Caco-2 (cell line): ENCODE data around the gene GPR157. TPM values are rescaled to one million over a fixed set of nuclear protein-coding genes. Genes with fewer than 3 reads are reported as not detected.

Source experiments
- BruUV-seq: library from RNA; stranded (reverse); fragments of 400-500 nt; replicated peaks from 2 replicates; lab custom pipeline; 2021; lab: Mats Ljungman, UMichigan
- CTCF ChIA-PET: fragments of 300-600 bp; sonication (Branson Sonifier 250); formaldehyde crosslinking; loops from one replicate; lab custom pipeline; 2022; ENCODE audit warnings: antibody characterized with exemption; lab: Charles Lee
- POLR2A ChIA-PET: fragments of 300-600 bp; sonication (Branson Sonifier 250); formaldehyde crosslinking; loops from one replicate; lab custom pipeline; 2022; ENCODE audit warnings: antibody characterized with exemption; lab: Charles Lee
- DNase-seq, 2 experiments: peaks; one replicate each; pipeline versions ENCODE4 v3.0.0 to v3.0.0-alpha.2; 2020 to 2022
- H3K27me3 ChIP-seq: replicated peaks from 2 replicates; pipeline ENCODE4 v1.6.0; 2011; ENCODE audit warnings: low read length; ENCODE audit not compliant: control insufficient read depth, insufficient read depth
- H3K36me3 ChIP-seq: 2 replicates; pipeline ENCODE4 v1.5.1; 2011; ENCODE audit warnings: low read length; ENCODE audit not compliant: control insufficient read depth, insufficient read depth
- H3K4me1 ChIP-seq: fragments of 250-450 bp; sonication (Bioruptor Pico); 2 replicates; pipeline ENCODE4 v1.5.1; 2020; ENCODE audit warnings: mild to moderate bottlenecking
- H3K4me3 ChIP-seq: 2 replicates; pipeline ENCODE4 v1.5.1; 2011; ENCODE audit warnings: low read depth, mild to moderate bottlenecking, control low read depth, low read length
- H3K9me3 ChIP-seq: fragments of 250-450 bp; sonication (Bioruptor Pico); 2 replicates; pipeline ENCODE4 v1.5.1; 2020; ENCODE audit warnings: mild to moderate bottlenecking, moderate library complexity
- H3K27ac Mint-ChIP-seq: one replicate; pipeline ENCODE4 v1.8.0; 2022; ENCODE audit warnings: mixed read lengths; ENCODE audit not compliant: unreplicated experiment
- H3K27me3 Mint-ChIP-seq: one replicate; pipeline ENCODE4 v1.8.0; 2022; ENCODE audit warnings: mixed read lengths; ENCODE audit not compliant: insufficient read depth, unreplicated experiment
- H3K36me3 Mint-ChIP-seq: one replicate; pipeline ENCODE4 v1.8.0; 2022; ENCODE audit warnings: mild to moderate bottlenecking, mixed read lengths; ENCODE audit not compliant: insufficient read depth, unreplicated experiment
- H3K4me1 Mint-ChIP-seq: one replicate; pipeline ENCODE4 v1.8.0; 2022; ENCODE audit warnings: low read depth, mixed read lengths; ENCODE audit not compliant: unreplicated experiment
- H3K4me3 Mint-ChIP-seq: one replicate; pipeline ENCODE4 v1.8.0; 2022; ENCODE audit warnings: mild to moderate bottlenecking, moderate library complexity, mixed read lengths; ENCODE audit not compliant: unreplicated experiment
- H3K9me3 Mint-ChIP-seq: one replicate; pipeline ENCODE4 v1.8.0; 2022; ENCODE audit warnings: mixed read lengths; ENCODE audit not compliant: unreplicated experiment
- intact Hi-C: fragments of 100-400 bp; cut with micrococcal nuclease; formaldehyde crosslinking; loops from one replicate; pipeline ENCODE4 v1.10.0; 2022; ENCODE audit not compliant: unreplicated experiment
- total RNA-seq: library from RNA; stranded (reverse); gene quantifications from 2 replicates; pipeline ENCODE4 v1.2.3, GENCODE V29; 2022
- TF ChIP-seq, protein P1 (sequence below), 2 experiments: fragments of 200-600 bp in 1 of 2; IDR thresholded peaks; 1 replicate in 1 of 2; 2 replicates in 1 of 2; pipeline versions ENCODE4 v1.5.1 to v1.8.0; 2011 to 2022; ENCODE audit warnings: antibody characterized with exemption in 1 of 2, control low read depth in 1 of 2, inconsistent platforms in 1 of 2, low read depth in 1 of 2, low read length in 1 of 2, mild to moderate bottlenecking in 1 of 2, moderate library complexity in 1 of 2; ENCODE audit not compliant: insufficient read depth in 1 of 2, severe bottlenecking in 1 of 2, unreplicated experiment in 1 of 2

The GPR157 gene
- total RNA-seq, 1 experiment from 2014 or later = 17.2 TPM

DNA sequence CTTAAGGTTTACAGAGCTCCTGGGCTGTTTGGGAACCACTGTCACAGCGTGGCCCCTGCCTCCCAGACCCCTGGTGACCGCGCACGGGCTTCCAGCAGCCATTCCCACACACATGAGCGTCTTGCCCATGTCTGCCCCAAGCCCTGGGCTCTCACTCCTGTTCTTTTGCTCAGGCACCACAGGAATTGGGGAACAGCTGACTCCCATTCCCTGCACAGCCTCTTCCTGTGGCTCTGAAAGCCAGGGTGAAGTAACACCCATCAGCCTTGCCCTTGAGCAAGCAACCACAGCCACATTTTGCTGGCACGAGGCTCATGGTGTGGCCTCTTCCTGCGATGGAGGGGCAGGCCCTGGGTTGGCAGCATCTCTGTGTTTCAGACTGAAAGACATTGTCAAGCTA lies 14.3 kb upstream of the GPR157 start:
- H3K4me3 ChIP-seq = no peak overlapping the region
- Mint-ChIP-seq H3K4me3 (no peak overlapping the region), H3K36me3 (peaks cover 5% of the 10 kb centered on the region), H3K27ac (no peak overlapping the region), H3K27me3 (no peaks in the 10 kb centered on the region), H3K9me3 (no peaks in the 10 kb centered on the region), H3K4me1 (no peaks in the 10 kb centered on the region)
- H3K4me1 ChIP-seq = no peaks in the 10 kb centered on the region
- BruUV-seq = no TSS peak
- TF ChIP-seq, protein P1, sequence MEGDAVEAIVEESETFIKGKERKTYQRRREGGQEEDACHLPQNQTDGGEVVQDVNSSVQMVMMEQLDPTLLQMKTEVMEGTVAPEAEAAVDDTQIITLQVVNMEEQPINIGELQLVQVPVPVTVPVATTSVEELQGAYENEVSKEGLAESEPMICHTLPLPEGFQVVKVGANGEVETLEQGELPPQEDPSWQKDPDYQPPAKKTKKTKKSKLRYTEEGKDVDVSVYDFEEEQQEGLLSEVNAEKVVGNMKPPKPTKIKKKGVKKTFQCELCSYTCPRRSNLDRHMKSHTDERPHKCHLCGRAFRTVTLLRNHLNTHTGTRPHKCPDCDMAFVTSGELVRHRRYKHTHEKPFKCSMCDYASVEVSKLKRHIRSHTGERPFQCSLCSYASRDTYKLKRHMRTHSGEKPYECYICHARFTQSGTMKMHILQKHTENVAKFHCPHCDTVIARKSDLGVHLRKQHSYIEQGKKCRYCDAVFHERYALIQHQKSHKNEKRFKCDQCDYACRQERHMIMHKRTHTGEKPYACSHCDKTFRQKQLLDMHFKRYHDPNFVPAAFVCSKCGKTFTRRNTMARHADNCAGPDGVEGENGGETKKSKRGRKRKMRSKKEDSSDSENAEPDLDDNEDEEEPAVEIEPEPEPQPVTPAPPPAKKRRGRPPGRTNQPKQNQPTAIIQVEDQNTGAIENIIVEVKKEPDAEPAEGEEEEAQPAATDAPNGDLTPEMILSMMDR (IDR thresholded peaks at IDR 0.05; ENCODE audit: insufficient read depth in 1 of 2, low read depth in 1 of 2, low read length in 1 of 2, severe bottlenecking in 1 of 2, unreplicated experiment in 1 of 2) = no peak
- intact Hi-C loops = no loop called here
- H3K27me3 ChIP-seq = no peaks in the 10 kb centered on the region
- ChIA-PET POLR2A (no interaction called here), CTCF (no interaction called here)
- H3K9me3 ChIP-seq = no peaks in the 10 kb centered on the region
- no peak for DNase-seq
- H3K36me3 ChIP-seq = no peaks in the 10 kb centered on the region

DNA sequence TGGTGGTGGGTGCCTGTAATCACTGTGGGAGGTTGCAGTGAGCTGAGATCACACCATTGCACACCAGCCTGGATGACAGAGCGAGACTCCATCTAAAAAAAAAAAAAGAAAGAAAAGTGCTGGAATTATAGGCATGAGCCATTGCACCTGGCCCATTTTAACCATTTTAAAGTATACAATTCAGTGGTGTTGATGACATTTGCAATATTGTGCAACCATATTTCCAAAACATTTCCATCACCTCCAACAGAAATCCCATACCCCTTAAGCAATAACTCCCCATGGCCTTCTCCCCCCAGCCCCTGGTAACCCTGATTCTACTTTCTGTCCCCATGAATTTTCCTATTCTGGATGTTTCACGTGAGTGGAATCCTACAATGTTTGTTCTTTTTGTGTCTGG lies 11.0 kb upstream of the GPR157 start:
- Mint-ChIP-seq H3K36me3 (peaks cover 5% of the 10 kb centered on the region), H3K4me1 (no peaks in the 10 kb centered on the region), H3K4me3 (no peak overlapping the region), H3K27me3 (no peaks in the 10 kb centered on the region), H3K27ac (no peak overlapping the region), H3K9me3 (no peaks in the 10 kb centered on the region)
- intact Hi-C loops = no loop called here
- POLR2A ChIA-PET = no interaction called here
- no peaks in the 10 kb centered on the region for H3K4me1 ChIP-seq
- H3K9me3 ChIP-seq = no peaks in the 10 kb centered on the region
- H3K36me3 ChIP-seq = no peaks in the 10 kb centered on the region
- CTCF ChIA-PET = no interaction called here
- BruUV-seq = no TSS peak
- TF ChIP-seq, protein P1 (IDR thresholded peaks at IDR 0.05; ENCODE audit: insufficient read depth in 1 of 2, low read depth in 1 of 2, low read length in 1 of 2, severe bottlenecking in 1 of 2, unreplicated experiment in 1 of 2) = no peak
- no peak overlapping the region for H3K4me3 ChIP-seq
- no peaks in the 10 kb centered on the region; the same call in 1 of the 2 replicates for H3K27me3 ChIP-seq
- no peak for DNase-seq

DNA sequence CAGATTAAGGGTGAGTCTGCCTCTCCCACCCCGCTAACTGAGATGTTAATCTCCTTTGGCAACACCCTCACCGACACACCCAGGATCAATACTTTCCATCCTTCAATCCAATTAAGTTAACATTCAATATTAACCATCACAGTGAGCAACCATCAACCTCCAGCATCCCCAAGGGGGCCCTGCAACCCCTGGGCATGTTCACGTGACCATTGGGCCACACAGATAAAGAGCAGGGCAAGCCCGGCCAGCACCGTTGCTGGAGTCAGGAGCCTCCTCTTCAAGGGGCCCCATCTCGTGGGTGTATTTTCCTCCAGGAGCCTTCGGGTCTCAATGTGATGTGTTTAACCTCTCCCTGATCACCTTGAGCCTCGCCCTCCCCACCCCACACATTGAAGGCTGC lies 8.0 kb upstream of the GPR157 start:
- H3K9me3 ChIP-seq = no peaks in the 10 kb centered on the region
- no TSS peak for BruUV-seq
- no peaks in the 10 kb centered on the region for H3K4me1 Mint-ChIP-seq

More for the DNA sequence above, 8.0 kb upstream of the GPR157 start:
- TF ChIP-seq, protein P1 (IDR thresholded peaks at IDR 0.05; ENCODE audit: insufficient read depth in 1 of 2, low read depth in 1 of 2, low read length in 1 of 2, severe bottlenecking in 1 of 2, unreplicated experiment in 1 of 2) = no peak
- Histone ChIP-seq H3K4me3 (no peak overlapping the region), H3K27me3 (no peaks in the 10 kb centered on the region; the same call in 1 of the 2 replicates), H3K4me1 (no peaks in the 10 kb centered on the region), H3K36me3 (no peaks in the 10 kb centered on the region)
- Mint-ChIP-seq H3K4me3 (no peak overlapping the region), H3K36me3 (peaks cover 5% of the 10 kb centered on the region), H3K27ac (no peak overlapping the region), H3K9me3 (no peaks in the 10 kb centered on the region), H3K27me3 (no peaks in the 10 kb centered on the region)
- ChIA-PET POLR2A (no interaction called here), CTCF (no interaction called here)
- DNase-seq = no peak
- intact Hi-C loops = no loop called here
